HG03175 (cell line): ENCODE data around the gene G0S2.

Source experiments
- ATAC-seq: cut with Tn5 transposase; IDR thresholded peaks from one replicate; pipeline ENCODE4 v1.9.1; 2021; ENCODE audit warnings: mild to moderate bottlenecking, moderate library complexity; ENCODE audit not compliant: unreplicated experiment

The G0S2 gene

DNA sequence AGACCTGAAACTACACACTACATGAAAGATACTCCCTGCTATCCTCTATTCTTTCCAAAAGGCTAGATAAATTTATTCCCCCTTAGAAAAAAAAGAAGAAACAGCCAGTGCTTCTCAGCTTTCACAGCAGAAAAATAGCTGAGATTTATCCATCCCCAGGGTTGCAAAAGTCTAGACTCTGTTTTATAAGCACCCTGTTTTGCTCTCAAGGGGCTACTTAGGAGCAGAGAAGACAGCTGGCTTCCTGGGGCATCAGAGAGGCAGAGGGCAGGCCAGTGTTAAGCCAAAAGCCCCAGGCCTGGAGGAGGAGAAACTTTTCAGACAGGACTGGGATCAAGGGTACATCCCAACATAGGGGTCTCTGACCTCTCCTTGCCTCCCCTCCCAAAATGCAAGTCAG is 26.9 kb upstream of the G0S2 start:
- no peak for ATAC-seq

DNA sequence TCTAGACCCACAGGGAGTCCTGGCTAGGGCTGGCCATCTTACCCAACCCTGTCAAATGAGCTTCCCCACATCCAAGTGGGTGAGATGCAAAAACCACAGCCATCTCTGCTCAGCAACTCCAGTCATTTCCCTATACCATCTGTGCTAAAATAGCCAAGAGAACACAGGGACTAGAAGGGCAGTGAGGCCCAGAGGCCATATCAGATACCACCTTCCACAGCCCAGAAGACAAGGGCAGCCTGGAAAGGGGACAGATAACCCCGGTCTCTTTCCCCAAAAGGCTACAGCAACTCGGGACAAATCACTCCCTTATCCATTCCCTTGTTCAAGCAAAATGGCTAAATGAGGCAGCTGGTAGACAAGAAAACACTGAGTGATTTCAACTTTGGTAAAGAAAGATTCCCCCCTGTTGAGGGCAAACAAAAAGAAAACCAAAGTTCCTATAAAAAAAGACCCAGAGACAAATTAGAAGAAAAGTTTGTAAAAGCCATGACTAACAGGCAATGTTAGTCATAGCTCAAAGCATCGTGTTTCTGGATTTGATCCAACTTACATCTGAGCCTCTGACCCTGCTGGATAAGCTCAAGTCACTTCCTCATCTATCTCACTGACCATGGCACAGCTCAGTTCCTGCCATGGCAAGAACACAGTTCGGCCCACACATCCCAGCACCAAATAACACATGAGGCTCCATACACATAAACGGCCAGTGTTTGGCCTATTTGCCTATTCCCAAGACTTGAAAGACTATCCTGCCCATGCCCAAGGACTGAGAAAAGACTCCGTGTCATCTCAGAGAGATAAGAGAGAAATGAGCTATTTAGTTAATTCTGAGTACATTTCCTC is 26.1 kb upstream of the G0S2 start:
- no peak for ATAC-seq

DNA sequence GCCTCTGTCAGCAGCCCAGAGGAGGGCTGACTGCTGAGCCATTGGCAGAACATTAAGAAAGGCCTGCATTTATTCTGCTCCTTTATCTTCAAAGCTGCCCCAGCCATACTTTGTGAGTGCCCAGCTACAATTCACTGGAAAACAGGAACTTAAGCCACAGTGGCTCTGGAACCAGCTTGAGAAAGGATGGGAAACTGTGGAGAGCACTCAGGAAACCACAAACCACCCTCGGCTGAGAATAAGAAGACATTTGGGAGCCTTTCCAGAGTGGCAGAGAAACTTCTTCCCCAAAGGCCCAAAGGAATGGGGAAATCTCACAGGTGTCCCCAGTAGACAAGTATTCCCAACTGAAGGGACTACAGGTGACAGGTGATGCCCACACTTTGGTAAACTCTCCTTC is 24.8 kb upstream of the G0S2 start:
- no peak for ATAC-seq

DNA sequence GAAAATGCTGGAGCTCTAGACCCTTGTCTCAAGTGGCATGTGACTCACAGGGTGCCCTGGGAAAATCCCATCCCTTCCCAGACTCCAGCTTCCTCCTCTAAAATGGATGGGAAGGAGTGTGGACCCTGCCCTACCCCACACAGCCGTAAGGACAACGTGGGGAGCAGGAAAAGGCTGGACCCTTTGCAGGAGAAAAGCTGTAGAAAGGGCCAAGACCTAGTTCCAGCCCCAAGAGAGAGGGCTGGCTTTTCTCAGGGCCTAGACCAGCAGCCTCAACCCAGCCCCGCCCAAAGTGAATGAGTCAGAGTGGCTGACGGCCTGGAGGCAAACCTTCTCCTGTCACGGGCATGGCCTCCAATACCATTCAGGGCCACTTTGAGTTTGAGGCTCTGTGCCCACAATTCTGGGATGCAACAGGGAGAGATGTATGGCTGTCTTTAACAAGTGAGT is 24.0 kb upstream of the G0S2 start:
- peak; percentile 70 for ATAC-seq

DNA sequence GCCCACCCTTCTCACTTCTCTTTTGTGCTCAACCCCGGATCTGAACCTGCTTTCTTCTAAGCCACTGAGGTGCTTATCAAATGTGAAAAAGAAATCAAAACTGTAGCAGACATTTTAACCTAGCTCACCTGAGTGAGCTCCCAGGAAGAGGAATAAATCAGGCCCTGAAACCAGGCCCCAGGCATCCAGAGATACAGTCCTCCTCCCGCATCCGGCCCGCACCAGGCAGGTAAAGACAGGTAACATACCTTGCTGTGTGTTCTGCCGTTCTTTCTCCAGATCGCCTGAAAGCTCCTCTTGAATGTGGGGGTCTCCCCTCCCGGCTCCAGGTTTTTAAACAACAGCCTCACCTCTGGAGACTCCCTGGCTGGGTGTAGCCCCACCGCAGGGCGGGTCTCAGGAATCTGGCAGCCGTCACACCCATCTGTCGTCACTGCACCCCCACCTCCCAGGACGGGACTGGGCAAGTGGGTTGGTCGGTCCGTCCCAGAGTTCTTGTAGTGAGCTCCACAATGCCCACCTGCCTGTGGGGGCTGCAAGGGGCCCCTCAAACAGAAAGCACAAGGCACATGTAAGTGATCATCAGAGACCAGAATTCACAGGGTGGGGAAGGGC is 23.0 kb upstream of the G0S2 start, which contains the start of gene LAMB3:
Gene LAMB3 (minus strand): TSS at position 305 of the 615 bp plus-strand sequence. CDS start 1,481 bp downstream, outside the sequence.
- ATAC-seq, result no peak

DNA sequence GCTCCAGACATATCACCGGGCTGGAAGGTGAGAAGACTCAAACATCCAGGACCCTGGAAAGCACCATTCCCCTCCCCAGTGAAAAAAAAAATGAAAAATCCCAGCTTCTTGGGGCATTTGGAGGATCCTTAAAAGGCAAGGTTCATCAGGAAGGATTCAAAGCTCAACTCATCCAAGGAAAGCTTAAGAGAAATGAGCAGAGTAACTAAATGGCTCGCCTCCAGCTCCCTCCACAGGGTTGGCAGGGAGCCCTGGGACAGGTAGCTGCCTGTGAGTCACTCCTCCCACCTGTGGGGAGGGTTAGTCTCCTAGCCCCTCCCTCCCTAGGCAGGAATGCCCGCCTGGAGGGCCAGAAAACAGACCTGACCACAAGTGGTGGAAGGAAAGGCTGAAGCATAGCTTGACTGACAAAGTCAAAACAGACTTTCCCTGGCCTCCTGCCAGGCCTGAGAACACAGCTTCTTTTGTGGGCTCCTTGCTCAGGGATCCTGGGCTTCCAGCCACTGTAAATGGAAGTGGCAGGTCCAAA is 22.3 kb upstream of the G0S2 start:
- no peak for ATAC-seq

DNA sequence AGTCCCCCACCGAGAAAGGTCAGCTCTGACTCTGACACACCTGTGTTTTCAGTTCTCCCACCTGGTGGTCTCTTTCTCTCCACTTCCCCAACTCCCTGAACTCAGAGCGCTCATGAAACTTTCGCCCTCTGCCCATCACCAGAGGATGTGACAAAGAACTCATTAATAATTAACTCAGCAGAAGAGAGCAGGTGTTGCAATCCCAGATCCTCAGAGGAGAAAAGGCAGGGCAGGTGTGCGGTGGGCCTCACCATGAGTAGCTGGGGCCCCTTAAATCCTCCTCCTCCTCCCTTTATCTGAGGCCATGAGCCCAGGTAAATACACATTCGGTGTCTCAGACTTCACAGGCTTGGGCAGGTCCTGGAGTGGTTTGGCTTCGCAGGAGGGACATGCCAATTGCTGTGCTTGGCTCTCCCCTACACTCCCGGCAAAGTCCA is 21.3 kb upstream of the G0S2 start:
- ATAC-seq, result peak; percentile 47

DNA sequence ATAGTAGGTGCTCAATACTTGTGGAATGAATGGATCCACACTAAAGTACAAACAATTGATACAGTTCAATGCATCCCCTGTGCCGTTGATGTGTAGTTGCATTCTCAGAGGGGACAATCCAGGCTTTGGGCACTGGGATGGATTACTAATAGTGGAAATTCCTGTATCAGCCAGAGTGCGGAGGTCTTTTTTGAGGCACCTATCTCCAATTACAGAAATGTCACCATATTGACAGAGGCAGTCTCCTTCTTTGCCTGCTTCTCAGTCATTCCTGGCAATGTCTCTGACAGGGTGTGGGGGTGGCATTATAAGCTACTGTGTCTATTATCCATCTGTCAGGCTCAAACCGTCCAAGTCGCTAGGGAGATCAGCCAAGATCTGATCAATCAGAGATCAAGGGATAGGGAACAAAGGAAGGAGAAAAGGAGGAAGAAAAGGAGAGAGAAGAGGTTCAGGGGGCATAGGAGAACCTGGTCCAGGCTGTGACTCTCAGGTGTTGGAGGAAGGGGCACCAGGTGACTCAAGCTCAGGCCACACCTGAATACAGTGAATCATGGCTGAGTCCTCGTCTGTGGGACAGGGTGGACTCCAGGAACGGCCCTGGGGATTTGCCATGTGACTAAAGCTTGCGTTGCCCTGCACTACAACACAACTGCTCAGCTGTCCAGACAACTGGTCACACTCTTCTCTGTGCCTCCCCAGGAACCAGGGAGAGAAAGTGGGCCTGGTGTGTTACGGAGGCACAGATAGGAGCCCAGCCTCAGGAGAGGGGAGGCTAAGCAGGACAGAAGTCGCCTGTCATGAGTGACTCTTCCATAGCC is 19.6 kb upstream of the G0S2 start:
- no peak for ATAC-seq

DNA sequence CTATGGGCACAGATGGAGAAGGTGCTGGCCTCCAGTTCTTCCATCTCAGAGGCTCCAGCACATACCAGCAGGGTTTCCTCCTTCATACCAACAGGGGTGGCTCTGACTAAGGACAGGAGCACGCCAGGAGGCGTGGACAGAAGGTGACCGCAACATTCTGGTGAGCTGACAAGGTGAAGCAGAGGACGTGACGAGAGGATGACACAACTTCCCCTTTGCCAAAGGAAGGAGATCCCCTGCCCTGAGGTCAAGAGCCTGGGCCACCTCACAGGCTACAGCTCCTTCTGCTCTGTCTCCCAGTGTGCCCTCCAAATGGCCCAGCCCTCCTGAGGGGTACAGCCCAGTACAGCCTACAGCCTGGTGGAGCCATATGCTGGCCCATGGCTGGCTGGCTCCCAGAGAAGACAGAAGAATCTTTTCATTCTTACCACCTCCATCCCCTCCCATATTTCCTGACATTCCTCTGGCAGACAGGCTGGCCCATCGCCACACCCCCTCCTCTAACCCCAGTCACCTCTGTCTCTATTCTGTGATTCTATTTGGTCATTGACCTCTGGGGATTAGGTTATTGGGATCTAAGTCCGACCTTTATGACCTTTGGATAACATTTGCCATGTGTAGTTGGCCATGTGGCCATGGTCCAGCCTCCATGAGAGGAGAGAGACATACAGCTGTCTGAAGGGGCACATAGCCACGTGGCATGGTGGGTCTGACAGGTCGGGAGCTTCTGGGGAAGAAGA is 17.9 kb upstream of the G0S2 start:
- no peak for ATAC-seq

DNA sequence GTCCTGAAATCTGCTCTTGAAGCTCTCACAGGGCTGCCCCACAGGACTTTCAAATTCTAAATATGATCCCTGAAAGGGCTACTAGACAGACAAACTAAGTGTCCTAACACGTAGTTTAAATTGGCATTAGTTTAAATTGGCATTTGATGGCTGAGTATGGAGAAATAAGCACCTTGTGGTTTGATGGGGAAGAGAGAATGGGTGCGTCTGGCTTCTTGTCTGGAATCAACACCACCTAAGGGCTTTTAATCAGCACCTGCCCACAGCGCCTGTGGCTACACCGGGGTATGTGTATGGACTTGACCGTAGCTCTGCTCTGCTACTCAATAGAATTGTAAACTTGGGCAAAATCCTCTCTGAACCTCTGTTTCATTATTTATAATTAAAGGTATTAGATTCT is 17.3 kb upstream of the G0S2 start:
- no peak for ATAC-seq

DNA sequence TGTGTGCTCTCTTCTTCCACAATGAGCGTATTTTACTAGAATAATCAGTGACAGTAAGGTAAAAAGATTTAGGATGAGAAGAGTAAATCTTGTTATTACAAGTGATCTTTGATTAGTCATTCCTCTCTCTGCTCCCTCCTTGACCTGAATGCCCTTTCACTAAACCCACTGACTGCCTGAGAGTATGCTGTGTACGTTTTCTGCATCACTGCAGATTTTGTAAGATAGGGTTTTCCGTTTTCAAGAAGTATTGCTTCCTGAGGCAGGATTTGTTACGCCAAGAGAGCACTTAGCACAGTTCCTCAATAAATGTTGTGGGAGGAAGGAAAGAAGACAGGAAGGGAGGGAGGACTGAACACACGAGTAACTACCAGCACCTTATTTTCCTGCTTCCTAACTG is 15.3 kb upstream of the G0S2 start:
- ATAC-seq, result peak; percentile 90

DNA sequence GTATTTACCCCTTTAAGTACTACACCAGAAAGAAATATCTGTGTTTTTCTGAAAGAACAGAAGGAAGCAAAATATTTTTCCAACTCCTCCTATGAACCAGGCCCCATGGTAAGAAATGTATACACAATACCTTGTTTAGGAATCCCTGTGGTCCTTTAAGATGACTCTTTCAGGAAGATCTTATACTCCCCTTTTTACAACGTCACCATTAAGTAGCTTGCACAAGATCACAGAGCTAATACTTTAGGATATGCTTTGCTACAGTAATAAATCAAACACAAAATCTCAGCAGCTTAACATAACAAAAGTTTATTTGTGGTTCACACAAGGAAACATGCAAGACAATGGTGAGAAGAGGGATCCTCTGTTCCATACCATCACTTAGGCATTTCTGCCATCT is 14.1 kb upstream of the G0S2 start:
- no peak for ATAC-seq

DNA sequence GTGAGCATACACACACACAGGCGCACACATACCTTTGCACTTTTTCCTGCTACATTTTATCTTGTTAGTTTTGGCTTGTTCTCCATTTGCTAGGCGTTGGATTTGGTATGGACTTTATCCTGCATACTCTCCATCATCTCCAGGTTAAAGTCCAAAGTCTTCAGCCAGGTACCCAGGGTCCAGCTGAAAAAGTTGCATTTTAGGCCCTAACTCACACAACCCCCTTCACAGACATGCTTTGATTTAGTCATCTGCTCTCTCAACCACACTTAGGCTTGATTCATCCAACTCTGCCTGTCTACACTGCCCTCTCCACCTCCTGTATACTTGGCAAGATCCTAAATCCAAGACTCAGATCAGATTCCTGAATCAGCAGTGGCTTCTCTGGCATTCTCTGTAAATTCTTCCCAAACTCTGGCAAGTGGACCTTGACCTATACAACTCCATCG is 12.3 kb upstream of the G0S2 start:
- ATAC-seq, result no peak

DNA sequence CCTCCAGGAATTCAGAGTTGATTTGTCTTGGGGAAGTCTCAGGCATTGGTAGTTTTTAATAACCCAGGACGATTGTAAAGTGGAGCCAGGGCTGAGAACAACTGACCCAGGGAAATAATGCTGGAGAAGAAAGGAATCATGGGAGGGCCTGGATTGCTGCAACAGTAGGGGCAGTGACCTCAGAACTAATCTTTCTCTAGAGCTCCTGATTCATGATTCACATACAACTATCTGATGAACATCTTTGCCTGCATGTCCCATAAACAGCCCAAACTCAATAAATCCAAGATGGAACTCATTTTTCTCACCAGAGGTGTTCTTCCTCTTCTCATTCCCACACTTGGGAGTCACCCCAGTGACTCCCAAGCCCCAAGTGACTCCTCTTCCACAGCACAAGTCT is 8.1 kb upstream of the G0S2 start:
- no peak for ATAC-seq

DNA sequence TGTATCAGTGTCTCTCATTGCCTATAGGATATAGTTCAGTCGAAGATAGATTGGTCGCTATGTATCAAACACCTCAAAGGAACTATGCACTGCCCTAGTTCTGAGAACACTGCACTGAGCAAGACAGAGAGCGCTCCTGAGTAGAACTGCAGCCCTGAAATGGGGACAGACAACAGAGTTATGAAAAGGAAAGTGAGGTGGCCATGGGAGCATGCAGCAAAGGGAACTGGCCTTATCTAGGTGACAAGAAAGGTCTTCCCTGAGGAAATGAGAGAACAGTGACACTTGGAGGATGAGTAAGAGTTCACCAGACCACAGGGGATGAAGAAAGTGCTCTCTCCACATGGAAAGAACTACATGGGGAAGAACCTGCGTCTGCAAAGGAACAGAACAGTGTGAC is 7.5 kb upstream of the G0S2 start:
- no peak for ATAC-seq

DNA sequence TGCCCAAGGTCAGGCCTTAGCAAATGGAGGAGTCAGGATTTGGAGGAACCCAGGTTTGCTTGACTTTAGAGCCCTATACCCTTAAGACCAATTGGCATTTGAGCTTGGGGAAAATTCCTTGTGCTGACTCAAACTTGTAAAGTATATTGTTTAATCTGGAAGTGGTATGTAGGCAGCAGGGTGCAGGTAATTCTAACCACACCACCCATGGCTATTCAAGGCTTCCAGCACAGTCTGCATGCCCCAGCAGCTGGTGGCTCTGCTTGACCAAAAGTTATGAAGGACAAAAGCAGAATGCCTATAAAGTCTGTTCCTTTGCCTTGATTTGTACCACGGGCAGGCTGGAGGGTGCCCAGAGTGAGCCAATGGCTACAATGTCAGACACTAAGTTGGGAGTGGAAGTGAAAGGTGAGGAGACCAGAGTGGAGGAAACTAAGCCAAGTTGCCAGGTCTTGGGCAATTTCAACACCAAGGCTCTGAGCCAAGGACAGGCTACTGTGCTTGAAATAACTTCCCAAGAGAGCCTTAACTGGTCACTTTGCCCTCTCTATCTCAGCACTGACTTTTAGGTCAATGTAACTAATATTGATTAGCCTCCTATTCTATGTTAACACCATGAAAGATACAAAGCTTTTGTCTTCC is 4.7 kb upstream of the G0S2 start:
- no peak for ATAC-seq

DNA sequence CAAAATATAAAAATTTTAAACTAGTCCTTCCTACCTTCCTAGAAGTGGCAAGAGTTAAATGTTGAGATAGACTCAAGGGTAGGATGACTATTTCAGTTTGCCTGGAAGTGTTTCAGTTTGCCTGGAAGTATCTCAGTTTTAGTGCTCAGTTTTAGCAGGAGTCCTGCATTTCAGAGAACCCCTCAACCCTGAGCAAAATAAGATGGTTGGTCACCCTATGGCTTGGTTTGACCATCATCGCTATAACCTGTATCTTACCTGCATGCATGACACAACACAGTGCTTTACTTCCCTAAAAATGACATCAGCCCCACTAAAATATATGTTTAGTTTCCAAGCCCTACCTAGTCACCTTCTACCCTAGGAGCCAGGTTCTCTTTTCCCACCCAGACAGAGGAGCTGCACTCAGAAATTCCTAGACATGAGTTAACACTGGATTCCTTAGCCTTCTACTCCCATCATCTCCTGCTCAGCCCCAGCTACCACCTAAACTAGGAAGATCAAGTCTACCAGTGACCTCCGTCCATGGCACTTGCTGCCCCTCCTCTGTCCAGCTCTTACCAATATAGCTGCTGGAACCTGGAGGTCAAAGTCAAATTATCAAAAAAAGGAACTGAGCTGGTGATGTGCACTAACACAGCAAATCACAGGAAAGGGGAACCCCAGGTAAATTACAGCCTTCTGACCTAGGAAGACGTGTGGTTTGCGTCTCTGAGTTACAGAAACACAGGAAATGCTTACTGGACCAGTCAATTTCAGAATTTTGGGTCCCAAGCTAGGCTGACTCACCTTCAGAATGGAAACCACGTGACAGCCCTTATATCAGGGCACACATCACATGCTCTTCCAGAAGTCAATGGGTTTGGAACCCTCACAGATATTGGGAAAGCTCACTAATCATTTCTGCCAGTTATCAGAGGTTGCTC is 2.2 kb upstream of the G0S2 start:
- peak; percentile 93 for ATAC-seq

DNA sequence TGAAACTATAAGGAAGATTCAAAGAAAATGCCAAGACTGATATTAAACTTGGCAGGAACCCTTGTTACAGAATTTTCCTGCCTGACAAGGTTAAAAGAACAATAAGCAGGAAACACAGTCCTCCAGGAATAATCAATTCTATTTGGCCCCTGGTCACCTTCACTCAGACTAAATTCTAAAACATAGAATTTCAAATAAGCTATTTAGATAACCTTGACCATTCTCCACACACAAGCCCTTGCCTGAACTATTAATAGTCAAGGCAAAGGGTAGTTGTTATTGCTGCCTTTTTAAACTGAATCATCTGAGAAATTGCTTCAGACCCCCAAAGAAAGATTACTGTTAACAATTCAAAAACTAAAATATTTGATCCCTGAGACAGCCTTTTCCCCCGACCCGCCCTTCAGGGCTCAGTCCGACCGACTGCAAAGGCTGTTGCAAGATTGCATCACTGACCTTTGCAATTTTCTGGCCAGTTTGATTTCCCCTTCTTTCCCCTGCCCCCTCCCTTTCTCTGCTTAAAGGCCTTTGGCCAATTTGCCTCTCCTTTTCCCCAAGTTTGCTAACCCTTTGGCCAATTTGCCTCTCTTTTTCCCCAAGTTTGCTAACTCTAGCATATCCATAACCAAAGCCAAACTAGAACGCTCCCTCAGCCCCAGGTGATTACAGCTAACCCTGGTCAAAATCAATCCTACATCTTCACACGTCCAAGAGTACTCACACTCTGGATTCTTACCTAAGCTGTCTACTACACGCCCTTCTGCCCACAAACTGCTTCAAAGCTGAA is 1.4 kb upstream of the G0S2 start:
- no peak for ATAC-seq
